Skeletal muscle satellite cell (primary cell): Measurements from ENCODE around the gene CARD14.

Experiments
- H3K27me3 ChIP-seq: 2 replicates; pipeline ENCODE4 v1.7.0; 2013; ENCODE audit warnings: low read length; ENCODE audit not compliant: control insufficient read depth, insufficient read depth
- H3K36me3 ChIP-seq: 2 replicates; pipeline ENCODE4 v1.7.0; 2013; ENCODE audit warnings: mild to moderate bottlenecking, control low read depth, low read length; ENCODE audit not compliant: insufficient read depth
- H3K4me1 ChIP-seq: 2 replicates; pipeline ENCODE4 v1.7.0; 2013; ENCODE audit warnings: low read length; ENCODE audit not compliant: control insufficient read depth, insufficient read depth
- H3K4me2 ChIP-seq: 2 replicates; pipeline ENCODE4 v1.7.0; 2013; ENCODE audit warnings: mild to moderate bottlenecking, low read length
- H3K4me3 ChIP-seq: 2 replicates; pipeline ENCODE4 v1.7.0; 2013; ENCODE audit warnings: low read length
- H3K9ac ChIP-seq: 2 replicates; pipeline ENCODE4 v1.7.0; 2013; ENCODE audit warnings: mild to moderate bottlenecking, low read depth, low read length, moderate library complexity
- H3K9me3 ChIP-seq: replicated peaks from 2 replicates; pipeline ENCODE4 v1.7.0; 2013; ENCODE audit warnings: mild to moderate bottlenecking, control low read depth, low read length

The CARD14 gene

GRCh38 chr17:80214012-80214877 is 44.4 kb downstream of the CARD14 start:
- H3K27me3 ChIP-seq = no peaks in the 10 kb centered on the region
- no peaks in the 10 kb centered on the region for H3K9me3 ChIP-seq
- no peak overlapping the region for H3K4me2 ChIP-seq
- peaks cover 3% of the 10 kb centered on the region for H3K4me1 ChIP-seq
- H3K36me3 ChIP-seq = peaks cover 59% of the 10 kb centered on the region
- no peak overlapping the region for H3K9ac ChIP-seq
- H3K4me3 ChIP-seq = no peak overlapping the region

- H3K36me3 ChIP-seq = peaks cover 55% of the 10 kb centered on the region
- H3K4me1 ChIP-seq = peaks cover 8% of the 10 kb centered on the region
- no peaks in the 10 kb centered on the region for H3K9me3 ChIP-seq
- no peak overlapping the region for H3K4me2 ChIP-seq
- no peak overlapping the region for H3K9ac ChIP-seq
- no peak overlapping the region for H3K4me3 ChIP-seq
- H3K27me3 ChIP-seq = no peaks in the 10 kb centered on the region
Measured at GRCh38 chr17:80214878-80215210, 45.0 kb downstream of the CARD14 start.

- Histone ChIP-seq H3K9ac (no peak overlapping the region), H3K4me3 (no peak overlapping the region), H3K36me3 (peaks cover 36% of the 10 kb centered on the region), H3K4me1 (peaks cover 15% of the 10 kb centered on the region), H3K9me3 (no peaks in the 10 kb centered on the region), H3K27me3 (no peaks in the 10 kb centered on the region), H3K4me2 (no peak overlapping the region)
Measured at GRCh38 chr17:80216473-80217456, 46.9 kb downstream of the CARD14 start.

- H3K27me3 ChIP-seq = no peaks in the 10 kb centered on the region
- H3K4me1 ChIP-seq = peaks cover 15% of the 10 kb centered on the region
- H3K9ac ChIP-seq = no peak overlapping the region
- no peak overlapping the region for H3K4me3 ChIP-seq
- no peak overlapping the region for H3K4me2 ChIP-seq
- no peaks in the 10 kb centered on the region for H3K9me3 ChIP-seq
- H3K36me3 ChIP-seq = peaks cover 30% of the 10 kb centered on the region
Measured at GRCh38 chr17:80217703-80218362, 48.0 kb downstream of the CARD14 start.

GRCh38 chr17:80218391-80218790 is 48.6 kb downstream of the CARD14 start:
- no peak overlapping the region for H3K4me2 ChIP-seq
- peaks cover 15% of the 10 kb centered on the region for H3K4me1 ChIP-seq
- no peaks in the 10 kb centered on the region for H3K27me3 ChIP-seq
- no peak overlapping the region for H3K4me3 ChIP-seq
- H3K9ac ChIP-seq = no peak overlapping the region
- peaks cover 27% of the 10 kb centered on the region for H3K36me3 ChIP-seq
- H3K9me3 ChIP-seq = no peaks in the 10 kb centered on the region

- Histone ChIP-seq H3K4me2 (peak overlapping the region; percentile 99), H3K4me3 (peak overlapping the region; percentile 99), H3K4me1 (peaks cover 15% of the 10 kb centered on the region), H3K9me3 (no peaks in the 10 kb centered on the region), H3K27me3 (no peaks in the 10 kb centered on the region), H3K36me3 (peaks cover 22% of the 10 kb centered on the region), H3K9ac (peak overlapping the region; percentile 92)
Measured at GRCh38 chr17:80219013-80219762, 49.4 kb downstream of the CARD14 start.

- Histone ChIP-seq H3K9ac (peak overlapping the region; percentile 92), H3K4me2 (peak overlapping the region; percentile 99), H3K27me3 (no peaks in the 10 kb centered on the region), H3K4me3 (peak overlapping the region; percentile 99), H3K36me3 (peaks cover 17% of the 10 kb centered on the region), H3K9me3 (no peaks in the 10 kb centered on the region), H3K4me1 (peaks cover 15% of the 10 kb centered on the region)
Measured at GRCh38 chr17:80219763-80220053, 49.9 kb downstream of the CARD14 start.

- peak within 1 kb of the TSS; percentile 99 for H3K4me3 ChIP-seq
- H3K9ac ChIP-seq = peak within 1 kb of the TSS; percentile 92
- H3K9me3 ChIP-seq = no peaks in the 10 kb centered on the region
- peak within 1 kb of the TSS; percentile 99 for H3K4me2 ChIP-seq
- H3K27me3 ChIP-seq = no peaks in the 10 kb centered on the region
- H3K36me3 ChIP-seq = peaks cover 17% of the 10 kb centered on the region
- peaks cover 15% of the 10 kb centered on the region for H3K4me1 ChIP-seq
Measured at GRCh38 chr17:80220054-80220735, 50.4 kb downstream of the CARD14 start, which contains the start of the genes SGSH and SLC26A11. Gene SGSH, minus strand, starts transcription at chr17:80220333. Its CDS starts 20 bp downstream, at chr17:80220313. Gene SLC26A11, plus strand, starts transcription at chr17:80220427. Its CDS starts 1,134 bp downstream, at chr17:80221561.

- H3K9ac ChIP-seq = peak overlapping the region; percentile 92
Measured at GRCh38 chr17:80220736-80221215, 50.9 kb downstream of the CARD14 start.

GRCh38 chr17:80221351-80222105 is 51.7 kb downstream of the CARD14 start:
- H3K4me3 ChIP-seq = peak overlapping the region; percentile 99
- H3K4me1 ChIP-seq = peaks cover 15% of the 10 kb centered on the region
- no peaks in the 10 kb centered on the region for H3K27me3 ChIP-seq
- peak overlapping the region; percentile 92 for H3K9ac ChIP-seq
- H3K9me3 ChIP-seq = no peaks in the 10 kb centered on the region
- H3K4me2 ChIP-seq = peak overlapping the region; percentile 99
- H3K36me3 ChIP-seq = peaks cover 13% of the 10 kb centered on the region

More at GRCh38 chr17:80220736-80221215, 50.9 kb downstream of the CARD14 start:
- peaks cover 15% of the 10 kb centered on the region for H3K4me1 ChIP-seq
- H3K27me3 ChIP-seq = no peaks in the 10 kb centered on the region
- peak overlapping the region; percentile 99 for H3K4me2 ChIP-seq
- no peaks in the 10 kb centered on the region for H3K9me3 ChIP-seq
- peak overlapping the region; percentile 99 for H3K4me3 ChIP-seq
- peaks cover 17% of the 10 kb centered on the region for H3K36me3 ChIP-seq
